Esophagus squamous epithelium (tissue), 4 donors: ENCODE measurements around the gene BEST4.

Experiments used
- CTCF ChIP-seq, 6 experiments: fragments of 450-650 bp in 4 of 6; fragments of 200-600 bp in 2 of 6; sonication (generic) in 2 of 6; IDR thresholded peaks; one replicate each; pipeline ENCODE4 v1.5.1; 2016 to 2019; ENCODE audit warnings: antibody characterized with exemption in 6 of 6, mild to moderate bottlenecking in 4 of 6, moderate library complexity in 4 of 6
- POLR2A ChIP-seq, 4 donors: fragments of 450-650 bp; IDR thresholded peaks; one replicate each; pipeline ENCODE4 v1.6.1; 2017; ENCODE audit warnings: antibody characterized with exemption in 4 of 4, mild to moderate bottlenecking in 4 of 4, moderate library complexity in 3 of 4

GRCh38 chr1:44798481-44799365 is 10.8 kb upstream of the BEST4 start:
- TF ChIP-seq POLR2A (IDR thresholded peaks at IDR 0.05) (no peak), CTCF (IDR thresholded peaks at IDR 0.05) (no peak)
